Ovary (tissue), 9 donors: ENCODE data around the gene TAOK3. TPM values are rescaled to one million over a fixed set of nuclear protein-coding genes. Genes with fewer than 3 reads are reported as not detected.

Experiments
- DNase-seq, 5 donors: peaks; one replicate each; pipeline ENCODE4 v3.0.0-alpha.2; 2019 to 2020
- H3K27ac ChIP-seq, 2 donors: fragments of 200-600 bp; one replicate each; pipeline versions ENCODE4 v1.5.1 to v1.8.0; 2019 to 2022
- H3K27me3 ChIP-seq: fragments of 200-600 bp; one replicate; pipeline ENCODE4 v1.8.0; 2022
- H3K36me3 ChIP-seq: fragments of 200-600 bp; sonication (generic); one replicate; pipeline ENCODE4 v1.5.1; 2019
- H3K4me1 ChIP-seq: one replicate; pipeline ENCODE4 v1.8.1; 2013; ENCODE audit warnings: mild to moderate bottlenecking, moderate library complexity; ENCODE audit not compliant: insufficient read depth
- H3K4me3 ChIP-seq: fragments of 200-600 bp; sonication (generic); one replicate; pipeline ENCODE4 v1.5.1; 2017
- H3K9me3 ChIP-seq, 2 donors: fragments of 200-600 bp in 1 of 2; sonication (generic) in 1 of 2; one replicate each; pipeline versions ENCODE4 v1.5.1 to v1.8.1; 2013 to 2019; ENCODE audit warnings: mild to moderate bottlenecking in 1 of 2, moderate library complexity in 1 of 2
- EP300 ChIP-seq: sonication (generic); formaldehyde crosslinking; IDR thresholded peaks from one replicate; pipeline ENCODE4 v1.6.1; 2017; ENCODE audit warnings: antibody characterized with exemption
- POLR2A ChIP-seq: fragments of 450-650 bp; IDR thresholded peaks from one replicate; pipeline ENCODE4 v1.6.1; 2017; ENCODE audit warnings: antibody characterized with exemption, mild to moderate bottlenecking, moderate library complexity
- WGBS, 3 donors: extraction: QIAGEN DNeasy Blood & Tissue Kit in 1 of 3; methylation state at CpG; one replicate each; pipeline versions ENCODE4 v1.1.5 to v1.1.7; 2013 to 2017; 5-methylcytosine and 5-hydroxymethylcytosine counted together
- intact Hi-C, 4 donors: fragments of 100-400 bp; cut with DNase I; formaldehyde crosslinking; loops; one replicate each; pipeline versions ENCODE4 v1.11.0 to v1.15.1; 2022 to 2023
- polyA plus RNA-seq, 2 donors: library from polyadenylated mRNA; stranded (reverse); fragments of 200-250 nt in 1 of 2; fragments of 350-450 nt in 1 of 2; fragmentation: Illumina TruSeq in 1 of 2; extraction: RNeasy Lipid Tissue Mini Kit (QIAGEN cat#74804) in 1 of 2; gene quantifications; one replicate each; pipeline ENCODE4 v1.2.3, GENCODE V29; 2013 to 2014
- total RNA-seq, 7 donors: library from RNA; depleted of rRNA in 2 of 7; stranded (reverse); fragments of >200 nt in 2 of 7; fragmentation: NEBNext Ultra II Directional in 3 of 7; extraction: Animal tissue kit (Norgen Biotek cat#: 25700) in 3 of 7; gene quantifications; one replicate each; pipeline versions ENCODE4 v1.1.0 to v1.2.4, GENCODE V29; 2016 to 2023
- TF ChIP-seq, protein P1 (sequence below), 3 donors: fragments of 450-650 bp in 2 of 3; fragments of 200-600 bp in 1 of 3; IDR thresholded peaks; one replicate each; pipeline versions ENCODE4 v1.5.1 to v1.8.0; 2016 to 2022; ENCODE audit warnings: antibody characterized with exemption in 3 of 3, mild to moderate bottlenecking in 1 of 3
- donor health status: DM: no; HTN: no; CAD: no; lungs with moderate emphysema.
- donor health status: DM: no; HTN: no; CAD: no.
- donor health status: Bipolar disorder and iron deficiency.
- donor health status: DM: yes; HTN: yes; CAD: no.
- donor health status: DM: no; HTN: no; CAD: no.
- donor health status: DM: yes; HTN: yes; CAD: no.

Gene TAOK3
- total and polyA plus RNA-seq, 9 donors, result 12.6 to 31.0 (median 23.0) TPM

DNA sequence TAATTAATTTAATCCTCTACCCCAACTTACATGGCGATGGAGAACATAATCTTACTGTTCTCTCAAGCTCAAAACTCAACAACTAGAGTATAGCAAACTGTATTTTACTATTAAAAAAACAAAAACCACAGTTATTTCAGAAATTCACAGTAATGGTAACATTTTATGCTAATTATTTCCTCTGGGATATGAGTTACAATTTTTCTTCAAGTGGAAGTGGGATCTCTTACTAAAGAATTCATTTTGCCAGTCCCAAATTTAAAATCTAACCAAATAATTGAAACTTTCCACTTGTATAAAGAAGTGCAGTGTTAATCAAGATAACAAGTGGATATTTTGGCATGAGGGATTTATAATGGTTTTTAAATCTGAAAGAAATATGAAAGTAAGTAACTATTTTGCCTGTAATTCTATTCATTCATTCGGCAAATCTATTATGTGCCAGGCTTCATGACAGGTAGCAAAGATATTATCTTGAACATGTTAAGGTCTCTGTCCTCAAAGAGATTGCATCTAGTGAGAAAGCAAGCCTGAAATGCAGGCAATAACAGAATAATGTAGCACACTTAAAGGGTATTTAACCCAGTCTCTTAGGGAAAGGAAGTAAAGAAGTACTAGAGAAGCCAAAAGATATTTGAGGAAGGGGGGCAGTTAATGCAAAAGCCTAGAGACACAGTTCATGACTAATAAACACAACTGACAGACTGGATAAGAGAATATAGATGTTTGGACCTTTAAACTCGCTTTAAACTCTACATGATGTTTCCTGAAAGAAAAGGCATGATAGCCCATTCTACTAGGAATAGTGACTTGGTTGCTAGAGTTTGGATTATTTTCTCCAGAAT lies 44.0 kb downstream of the TAOK3 start:
- no peak for DNase-seq
- H3K36me3 ChIP-seq, result no peaks in the 10 kb centered on the region
- WGBS, 3 donors, result 81 to 83% (median 81%) methylated on average over 3 of the region's 3 CpGs
- intact Hi-C loops, result no loop called here
- TF ChIP-seq, protein P1, sequence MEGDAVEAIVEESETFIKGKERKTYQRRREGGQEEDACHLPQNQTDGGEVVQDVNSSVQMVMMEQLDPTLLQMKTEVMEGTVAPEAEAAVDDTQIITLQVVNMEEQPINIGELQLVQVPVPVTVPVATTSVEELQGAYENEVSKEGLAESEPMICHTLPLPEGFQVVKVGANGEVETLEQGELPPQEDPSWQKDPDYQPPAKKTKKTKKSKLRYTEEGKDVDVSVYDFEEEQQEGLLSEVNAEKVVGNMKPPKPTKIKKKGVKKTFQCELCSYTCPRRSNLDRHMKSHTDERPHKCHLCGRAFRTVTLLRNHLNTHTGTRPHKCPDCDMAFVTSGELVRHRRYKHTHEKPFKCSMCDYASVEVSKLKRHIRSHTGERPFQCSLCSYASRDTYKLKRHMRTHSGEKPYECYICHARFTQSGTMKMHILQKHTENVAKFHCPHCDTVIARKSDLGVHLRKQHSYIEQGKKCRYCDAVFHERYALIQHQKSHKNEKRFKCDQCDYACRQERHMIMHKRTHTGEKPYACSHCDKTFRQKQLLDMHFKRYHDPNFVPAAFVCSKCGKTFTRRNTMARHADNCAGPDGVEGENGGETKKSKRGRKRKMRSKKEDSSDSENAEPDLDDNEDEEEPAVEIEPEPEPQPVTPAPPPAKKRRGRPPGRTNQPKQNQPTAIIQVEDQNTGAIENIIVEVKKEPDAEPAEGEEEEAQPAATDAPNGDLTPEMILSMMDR (IDR thresholded peaks at IDR 0.05), result no peak
- peaks cover 1% of the 10 kb centered on the region for H3K4me1 ChIP-seq
- H3K27me3 ChIP-seq, result no peaks in the 10 kb centered on the region
- H3K27ac ChIP-seq, result no peak overlapping the region
- no peak overlapping the region for H3K4me3 ChIP-seq
- no peaks in the 10 kb centered on the region for H3K9me3 ChIP-seq

DNA sequence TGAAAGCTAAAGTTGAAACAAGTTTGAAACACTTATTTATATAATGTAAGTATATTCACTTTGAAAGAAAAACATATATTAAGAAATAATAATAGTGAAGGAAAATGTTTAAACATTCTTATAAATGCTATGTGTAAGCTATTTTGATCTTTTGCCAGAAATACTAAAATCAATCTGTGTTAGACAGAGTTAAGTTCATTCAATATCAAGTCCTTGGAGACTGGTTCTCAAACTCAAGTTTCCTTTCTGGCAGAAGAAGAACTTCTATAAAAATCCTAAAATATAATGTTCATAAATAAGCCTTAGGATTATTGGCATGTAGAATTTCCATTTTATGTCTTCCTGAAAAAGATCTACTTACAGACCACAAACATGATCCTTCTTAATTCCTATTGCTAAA lies 45.3 kb downstream of the TAOK3 start:
- Histone ChIP-seq H3K9me3 (no peaks in the 10 kb centered on the region), H3K4me3 (no peak overlapping the region), H3K27ac (no peak overlapping the region), H3K4me1 (peaks cover 1% of the 10 kb centered on the region), H3K27me3 (no peaks in the 10 kb centered on the region), H3K36me3 (no peaks in the 10 kb centered on the region)
- no peak for DNase-seq
- intact Hi-C loops, result no loop called here
- TF ChIP-seq, protein P1 (IDR thresholded peaks at IDR 0.05), result no peak
- TF ChIP-seq POLR2A, result no peak
- no peak for TF ChIP-seq EP300

DNA sequence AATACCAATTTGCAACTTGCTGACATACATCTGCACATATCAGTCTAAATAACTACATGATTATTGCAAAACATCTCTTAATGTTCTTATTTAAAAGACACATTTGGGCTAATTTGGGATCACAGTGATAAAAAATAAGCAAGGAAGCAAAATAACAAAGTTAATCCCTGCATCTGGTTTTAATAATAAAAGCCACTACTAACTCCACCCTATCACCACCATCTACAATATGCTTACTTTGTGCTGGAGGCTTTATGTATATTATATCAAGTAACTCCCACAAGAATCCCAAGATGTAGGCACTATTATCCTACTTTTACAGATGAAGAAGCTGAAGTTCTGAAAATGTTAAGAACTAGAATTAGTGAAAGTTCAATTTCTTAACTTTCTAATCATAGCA lies 45.7 kb downstream of the TAOK3 start:
- Histone ChIP-seq H3K4me3 (no peak overlapping the region), H3K27me3 (no peaks in the 10 kb centered on the region), H3K9me3 (no peaks in the 10 kb centered on the region), H3K4me1 (peaks cover 1% of the 10 kb centered on the region), H3K36me3 (no peaks in the 10 kb centered on the region), H3K27ac (no peak overlapping the region)
- intact Hi-C loops, result no loop called here
- DNase-seq, result no peak
- no peak for TF ChIP-seq POLR2A
- TF ChIP-seq, protein P1 (IDR thresholded peaks at IDR 0.05), result no peak
- TF ChIP-seq EP300, result no peak

DNA sequence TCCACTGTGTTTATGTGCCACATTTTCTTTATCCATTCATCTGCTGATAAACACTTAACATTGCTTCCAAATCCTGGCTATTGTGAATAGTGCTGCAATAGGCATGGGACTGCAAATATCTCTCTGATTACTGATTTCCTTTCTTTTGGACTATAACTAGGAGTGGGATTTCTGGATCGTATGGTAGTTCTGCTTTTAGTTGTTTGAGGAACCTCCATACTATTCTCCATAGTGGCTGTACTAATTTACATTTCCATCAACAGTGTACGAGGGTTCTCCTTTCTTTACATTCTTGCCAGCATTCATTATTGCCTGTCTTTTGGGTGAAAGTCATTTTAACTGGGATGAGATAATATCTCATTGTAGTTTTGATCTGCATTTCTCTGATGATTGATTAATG lies 47.6 kb downstream of the TAOK3 start:
- Histone ChIP-seq H3K36me3 (no peaks in the 10 kb centered on the region), H3K27ac (no peak overlapping the region), H3K4me1 (no peaks in the 10 kb centered on the region), H3K9me3 (no peaks in the 10 kb centered on the region), H3K4me3 (no peak overlapping the region), H3K27me3 (no peaks in the 10 kb centered on the region)
- DNase-seq, result no peak
- TF ChIP-seq POLR2A (no peak), EP300 (no peak)
- TF ChIP-seq, protein P1 (IDR thresholded peaks at IDR 0.05), result no peak
- intact Hi-C loops, result no loop called here
- WGBS, 3 donors, result 87 to 94% (median 94%) methylated on average over 2 of the region's 2 CpGs
